NT2/D1 (cell line): ENCODE measurements around the gene ACOT8.

Experiments used
- YY1 ChIP-seq: IDR thresholded peaks from 2 replicates; pipeline ENCODE4 v1.6.1; 2011; ENCODE audit not compliant: insufficient read length, insufficient read depth
- ZNF274 ChIP-seq: IDR thresholded peaks from 2 replicates; pipeline ENCODE4 v1.6.1; 2011; ENCODE audit warnings: mild to moderate bottlenecking, low read depth, low read length

GRCh38 chr20:45905505-45906079 is 48.4 kb upstream of the ACOT8 start:
- TF ChIP-seq YY1 (no peak), ZNF274 (no peak)
